Stimulated activated CD4-positive, alpha-beta T cell treated with anti-CD3 and anti-CD28 coated beads, Interleukin-2, amount 100 ng/mL, for 48 hours (primary cell): Measurements from ENCODE around the gene RAPGEF5.

ENCODE experiments used
- DNase-seq, 2 donors: peaks; one replicate each; pipeline ENCODE4 v3.0.0-alpha.2; 2020

RAPGEF5 gene

GRCh38 chr7:22378199-22378980 lies 21.4 kb upstream of the RAPGEF5 start:
- DNase-seq = no peak

- DNase-seq = no peak
Observed at GRCh38 chr7:22377703-22378102, 20.7 kb upstream of the RAPGEF5 start.

- no peak for DNase-seq
Observed at GRCh38 chr7:22375359-22376048, 18.6 kb upstream of the RAPGEF5 start.

GRCh38 chr7:22373911-22374310 lies 17.0 kb upstream of the RAPGEF5 start:
- DNase-seq = no peak

- no peak for DNase-seq
Observed at GRCh38 chr7:22373388-22373787, 16.4 kb upstream of the RAPGEF5 start.

- DNase-seq = no peak
Observed at GRCh38 chr7:22372863-22373262, 15.9 kb upstream of the RAPGEF5 start.

GRCh38 chr7:22371878-22372277 lies 14.9 kb upstream of the RAPGEF5 start:
- DNase-seq = no peak

- DNase-seq = no peak
Observed at GRCh38 chr7:22364900-22365299, 7.9 kb upstream of the RAPGEF5 start.

- DNase-seq = no peak
Observed at GRCh38 chr7:22363756-22364422, 6.9 kb upstream of the RAPGEF5 start.

GRCh38 chr7:22361795-22362194 lies 4.8 kb upstream of the RAPGEF5 start:
- DNase-seq = no peak

- DNase-seq = no peak
Observed at GRCh38 chr7:22361320-22361719, 4.4 kb upstream of the RAPGEF5 start.

- DNase-seq = no peak
Observed at GRCh38 chr7:22358820-22359697, 2.1 kb upstream of the RAPGEF5 start.

- no peak for DNase-seq
Observed at GRCh38 chr7:22357311-22358175, 589 bp upstream of the RAPGEF5 start.

GRCh38 chr7:22356010-22356691 lies 803 bp downstream of the RAPGEF5 start:
- DNase-seq = no peak

- no peak for DNase-seq
Observed at GRCh38 chr7:22355620-22356009, 1.3 kb downstream of the RAPGEF5 start.

- DNase-seq = no peak
Observed at GRCh38 chr7:22354462-22354861, 2.5 kb downstream of the RAPGEF5 start.

- no peak for DNase-seq
Observed at GRCh38 chr7:22352887-22353286, 4.1 kb downstream of the RAPGEF5 start.

- DNase-seq = no peak
Observed at GRCh38 chr7:22351878-22352277, 5.1 kb downstream of the RAPGEF5 start.

GRCh38 chr7:22351329-22351692 lies 5.6 kb downstream of the RAPGEF5 start:
- no peak for DNase-seq

- no peak for DNase-seq
Observed at GRCh38 chr7:22350466-22351328, 6.3 kb downstream of the RAPGEF5 start.
